Measurements from ENCODE around the gene SLC17A7.

GRCh38 chr19:49418511-49418910 lies 22.8 kb downstream of the SLC17A7 start:
- TF ChIP-seq ZNF544 (tag by site-specific recombination; IDR thresholded peaks at IDR 0.05) (no peak), ZBTB7A (tag by site-specific recombination; IDR thresholded peaks at IDR 0.05; ENCODE audit: low read depth) (no peak), ZNF571 (tag by site-specific recombination; IDR thresholded peaks at IDR 0.05) (no peak), CTCF (tag by site-specific recombination; IDR thresholded peaks at IDR 0.05) (no peak), ZNF555 (tag by site-specific recombination; conservative IDR thresholded peaks at IDR 0.05) (no peak), ZNF112 (tag by site-specific recombination; IDR thresholded peaks at IDR 0.05) (no peak), ZBTB8A (tag by site-specific recombination; IDR thresholded peaks at IDR 0.05) (no peak)
- TF ChIP-seq, protein P1, sequence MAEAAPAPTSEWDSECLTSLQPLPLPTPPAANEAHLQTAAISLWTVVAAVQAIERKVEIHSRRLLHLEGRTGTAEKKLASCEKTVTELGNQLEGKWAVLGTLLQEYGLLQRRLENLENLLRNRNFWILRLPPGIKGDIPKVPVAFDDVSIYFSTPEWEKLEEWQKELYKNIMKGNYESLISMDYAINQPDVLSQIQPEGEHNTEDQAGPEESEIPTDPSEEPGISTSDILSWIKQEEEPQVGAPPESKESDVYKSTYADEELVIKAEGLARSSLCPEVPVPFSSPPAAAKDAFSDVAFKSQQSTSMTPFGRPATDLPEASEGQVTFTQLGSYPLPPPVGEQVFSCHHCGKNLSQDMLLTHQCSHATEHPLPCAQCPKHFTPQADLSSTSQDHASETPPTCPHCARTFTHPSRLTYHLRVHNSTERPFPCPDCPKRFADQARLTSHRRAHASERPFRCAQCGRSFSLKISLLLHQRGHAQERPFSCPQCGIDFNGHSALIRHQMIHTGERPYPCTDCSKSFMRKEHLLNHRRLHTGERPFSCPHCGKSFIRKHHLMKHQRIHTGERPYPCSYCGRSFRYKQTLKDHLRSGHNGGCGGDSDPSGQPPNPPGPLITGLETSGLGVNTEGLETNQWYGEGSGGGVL (tag by site-specific recombination; IDR thresholded peaks at IDR 0.05) = no peak

Measured in HEK293 (cell line).